ENCODE data around the gene ZNF438.
"Not testable (repeated sequence)": the region's sequence is repeated elsewhere in the genome, so short reads cannot be mapped to it uniquely, and the experiment has no call there.

Gene ZNF438, protein sequence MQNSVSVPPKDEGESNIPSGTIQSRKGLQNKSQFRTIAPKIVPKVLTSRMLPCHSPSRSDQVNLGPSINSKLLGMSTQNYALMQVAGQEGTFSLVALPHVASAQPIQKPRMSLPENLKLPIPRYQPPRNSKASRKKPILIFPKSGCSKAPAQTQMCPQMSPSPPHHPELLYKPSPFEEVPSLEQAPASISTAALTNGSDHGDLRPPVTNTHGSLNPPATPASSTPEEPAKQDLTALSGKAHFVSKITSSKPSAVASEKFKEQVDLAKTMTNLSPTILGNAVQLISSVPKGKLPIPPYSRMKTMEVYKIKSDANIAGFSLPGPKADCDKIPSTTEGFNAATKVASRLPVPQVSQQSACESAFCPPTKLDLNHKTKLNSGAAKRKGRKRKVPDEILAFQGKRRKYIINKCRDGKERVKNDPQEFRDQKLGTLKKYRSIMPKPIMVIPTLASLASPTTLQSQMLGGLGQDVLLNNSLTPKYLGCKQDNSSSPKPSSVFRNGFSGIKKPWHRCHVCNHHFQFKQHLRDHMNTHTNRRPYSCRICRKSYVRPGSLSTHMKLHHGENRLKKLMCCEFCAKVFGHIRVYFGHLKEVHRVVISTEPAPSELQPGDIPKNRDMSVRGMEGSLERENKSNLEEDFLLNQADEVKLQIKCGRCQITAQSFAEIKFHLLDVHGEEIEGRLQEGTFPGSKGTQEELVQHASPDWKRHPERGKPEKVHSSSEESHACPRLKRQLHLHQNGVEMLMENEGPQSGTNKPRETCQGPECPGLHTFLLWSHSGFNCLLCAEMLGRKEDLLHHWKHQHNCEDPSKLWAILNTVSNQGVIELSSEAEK

DNA sequence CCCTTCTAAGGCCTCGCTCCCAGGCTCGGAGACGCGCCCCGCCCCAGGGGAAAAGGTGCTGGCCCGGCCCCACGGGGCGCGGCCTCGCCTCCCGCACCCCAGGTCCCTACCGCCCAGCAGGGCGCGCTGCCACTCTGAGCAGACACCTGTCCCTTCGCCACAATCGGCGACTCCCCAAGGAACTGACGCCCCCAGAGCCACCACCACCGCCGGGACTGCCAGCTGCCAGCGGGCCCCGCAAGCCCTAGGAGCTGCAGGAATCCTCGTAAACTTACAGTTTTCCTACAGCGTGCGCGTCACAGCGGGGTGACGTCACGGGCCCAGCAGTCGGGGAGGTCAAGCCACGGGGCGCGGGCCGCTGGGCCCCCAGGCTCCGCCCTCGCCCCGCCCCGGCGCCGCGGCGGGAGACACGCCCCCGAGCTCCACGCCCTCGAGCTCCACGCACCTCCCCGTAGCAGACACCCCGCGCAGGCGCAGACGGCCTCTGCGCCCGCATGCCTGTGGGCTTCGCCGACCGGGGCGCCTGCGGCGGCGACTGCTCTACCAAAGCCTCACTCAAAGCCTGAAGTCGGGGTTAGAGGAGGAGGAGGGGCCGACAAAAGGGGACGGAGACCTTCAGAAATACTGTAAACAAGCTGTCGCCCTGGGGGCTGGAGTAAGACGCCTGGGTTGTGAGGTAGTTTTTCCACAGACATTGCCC lies at the start of gene ZNF438:
ZNF438 (minus strand) TSS at position 308 of the 700 bp plus-strand sequence. CDS start 154,831 bp downstream, outside the sequence.
- DNase-seq: peak; percentile 88

GRCh38 chr10:31076610-31076988 lies 44.9 kb upstream of the ZNF438 start:
- no peak for DNase-seq

GRCh38 chr10:31075881-31076609 lies 44.4 kb upstream of the ZNF438 start:
- DNase-seq: no peak

GRCh38 chr10:31075434-31075833 lies 43.8 kb upstream of the ZNF438 start:
- DNase-seq: no peak

GRCh38 chr10:31074722-31075086 lies 43.0 kb upstream of the ZNF438 start:
- DNase-seq: no peak

DNA sequence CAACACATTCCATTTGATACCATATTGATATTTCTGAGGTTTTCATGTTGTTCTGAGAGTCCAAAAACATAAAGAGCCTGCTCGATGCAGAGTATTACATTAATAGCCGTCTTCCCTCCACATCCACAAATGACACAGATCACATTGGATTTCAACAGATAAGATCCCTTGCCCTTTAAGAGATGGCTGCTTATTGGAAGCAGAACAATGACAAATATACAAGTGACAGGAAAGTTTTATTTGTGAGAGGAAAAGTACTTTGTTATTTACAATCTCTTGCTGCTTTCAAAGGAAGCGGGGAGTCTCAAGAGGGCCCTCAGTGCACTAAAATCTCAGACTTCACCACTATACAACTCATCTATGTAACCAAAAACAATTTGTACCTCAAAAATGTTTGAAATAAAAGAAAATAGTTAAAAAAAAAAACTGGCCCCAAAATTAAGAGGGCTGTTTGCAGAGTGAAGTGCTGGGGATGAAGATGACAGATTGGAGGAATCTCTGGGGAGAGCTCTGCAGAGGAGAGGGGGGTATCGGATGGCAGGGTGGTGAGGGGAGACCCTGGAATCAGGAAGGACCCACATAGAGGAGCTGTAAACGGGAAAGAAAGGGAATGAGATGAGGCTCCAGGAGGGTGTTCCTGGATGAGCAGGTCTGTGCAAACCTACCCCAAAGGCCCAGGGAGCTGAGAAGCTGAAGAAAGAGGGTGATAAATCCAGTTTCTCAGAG lies 42.5 kb upstream of the ZNF438 start:
- no peak for DNase-seq

GRCh38 chr10:31073211-31073610 lies 41.5 kb upstream of the ZNF438 start:
- no peak for DNase-seq

GRCh38 chr10:31072451-31072850 lies 40.8 kb upstream of the ZNF438 start:
- no peak for DNase-seq

DNA sequence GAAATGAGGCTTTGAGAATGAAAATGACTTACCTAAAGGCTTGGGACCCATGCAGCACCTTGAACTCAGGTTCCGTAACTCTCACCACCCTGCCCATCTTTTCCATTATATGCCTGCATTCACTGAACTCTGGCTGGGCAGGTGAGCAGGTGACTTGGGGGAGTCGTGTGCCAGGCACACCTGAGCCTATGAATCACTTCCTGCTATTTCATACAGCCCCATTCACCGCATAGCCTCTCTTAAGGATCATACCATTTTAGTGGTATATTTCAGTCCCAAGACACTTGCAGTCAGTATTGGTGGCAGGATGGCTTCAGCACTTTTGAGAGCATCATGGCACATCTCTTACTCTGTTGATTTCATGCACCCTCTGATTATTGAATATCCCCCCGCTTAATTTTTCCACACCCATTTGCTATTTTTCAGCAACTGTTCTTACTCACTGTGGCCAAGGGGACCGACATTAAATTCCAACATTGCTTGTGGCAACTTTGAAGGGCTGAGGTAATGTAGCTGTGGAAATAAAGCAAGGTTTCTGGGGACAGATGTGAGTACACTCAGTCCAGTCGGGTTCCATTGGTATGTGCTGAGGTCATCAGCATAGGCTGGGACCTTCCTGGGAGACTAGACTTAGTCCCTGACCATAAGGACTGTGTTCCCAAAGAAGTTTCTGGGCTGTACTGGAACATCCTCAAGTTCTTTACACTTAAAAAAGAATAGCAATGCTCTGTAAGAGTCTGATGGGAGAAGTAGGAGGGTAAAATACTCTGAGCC lies 39.8 kb upstream of the ZNF438 start:
- DNase-seq: no peak

- no peak for DNase-seq
Measured at GRCh38 chr10:31070691-31071090, 39.0 kb upstream of the ZNF438 start.

DNA sequence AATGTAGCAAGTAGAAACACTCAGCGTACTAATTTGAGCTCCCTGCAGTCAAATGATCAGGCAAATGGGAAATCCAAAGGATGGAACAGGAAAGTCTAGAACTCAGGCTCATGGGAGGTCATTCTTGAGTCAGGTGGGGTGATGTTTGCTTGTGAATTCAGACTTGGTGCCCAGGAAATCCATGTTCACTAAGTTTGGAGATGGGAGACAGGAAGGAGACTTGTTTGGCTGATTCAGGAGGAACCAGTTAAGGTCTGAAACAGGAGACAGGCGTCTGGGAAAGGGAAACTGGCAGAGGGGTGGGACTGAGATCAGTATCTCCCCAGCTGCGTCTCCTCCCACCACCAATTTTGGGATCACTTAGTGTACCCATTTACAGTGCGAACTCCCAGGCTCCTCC lies 38.4 kb upstream of the ZNF438 start:
- DNase-seq: no peak

DNA sequence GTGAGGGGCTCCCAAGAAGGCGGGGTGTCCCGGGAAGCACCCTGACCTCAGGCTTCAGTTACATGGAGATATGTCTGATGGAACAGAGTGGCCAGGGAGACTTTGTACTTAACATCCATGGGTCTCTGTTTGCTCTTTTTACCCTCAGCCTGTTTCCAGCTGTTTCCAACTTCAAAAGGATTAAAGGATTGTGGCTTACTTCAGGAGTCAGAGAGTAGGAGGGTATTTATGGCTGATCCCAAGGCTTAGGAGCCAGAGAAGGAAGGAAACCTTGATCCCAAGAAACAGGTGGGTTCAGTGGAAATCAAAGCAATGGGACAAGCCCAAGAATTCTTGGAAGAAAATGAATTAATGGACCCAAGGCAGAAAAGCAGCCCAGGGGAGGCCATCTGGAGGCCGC lies 37.7 kb upstream of the ZNF438 start:
- DNase-seq: no peak

- DNase-seq: no peak
Measured at GRCh38 chr10:31064348-31064747, 32.7 kb upstream of the ZNF438 start.

DNA sequence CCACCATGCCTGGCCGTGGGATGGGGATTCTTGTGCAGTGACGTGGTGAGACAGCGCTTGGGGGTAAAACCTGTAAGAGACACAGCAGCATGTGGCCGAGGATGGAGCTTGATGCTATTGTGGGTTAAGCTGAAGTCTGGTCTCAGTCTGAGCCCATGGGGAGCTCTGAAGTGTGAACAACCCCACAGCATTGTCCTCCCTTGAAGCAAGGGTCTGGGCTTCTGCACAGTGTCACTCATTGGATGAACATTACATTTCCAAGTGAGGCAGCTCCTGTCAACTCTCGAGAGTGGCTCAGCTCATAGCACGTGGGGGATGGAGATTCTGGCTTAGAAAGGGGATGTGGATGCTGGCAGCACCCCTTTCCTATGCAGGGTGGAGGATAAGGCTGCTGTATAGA lies 32.2 kb upstream of the ZNF438 start:
- no peak for DNase-seq

- DNase-seq: no peak
Measured at GRCh38 chr10:31062856-31063255, 31.2 kb upstream of the ZNF438 start.

- no peak for DNase-seq
Measured at GRCh38 chr10:31061941-31062340, 30.3 kb upstream of the ZNF438 start.

DNA sequence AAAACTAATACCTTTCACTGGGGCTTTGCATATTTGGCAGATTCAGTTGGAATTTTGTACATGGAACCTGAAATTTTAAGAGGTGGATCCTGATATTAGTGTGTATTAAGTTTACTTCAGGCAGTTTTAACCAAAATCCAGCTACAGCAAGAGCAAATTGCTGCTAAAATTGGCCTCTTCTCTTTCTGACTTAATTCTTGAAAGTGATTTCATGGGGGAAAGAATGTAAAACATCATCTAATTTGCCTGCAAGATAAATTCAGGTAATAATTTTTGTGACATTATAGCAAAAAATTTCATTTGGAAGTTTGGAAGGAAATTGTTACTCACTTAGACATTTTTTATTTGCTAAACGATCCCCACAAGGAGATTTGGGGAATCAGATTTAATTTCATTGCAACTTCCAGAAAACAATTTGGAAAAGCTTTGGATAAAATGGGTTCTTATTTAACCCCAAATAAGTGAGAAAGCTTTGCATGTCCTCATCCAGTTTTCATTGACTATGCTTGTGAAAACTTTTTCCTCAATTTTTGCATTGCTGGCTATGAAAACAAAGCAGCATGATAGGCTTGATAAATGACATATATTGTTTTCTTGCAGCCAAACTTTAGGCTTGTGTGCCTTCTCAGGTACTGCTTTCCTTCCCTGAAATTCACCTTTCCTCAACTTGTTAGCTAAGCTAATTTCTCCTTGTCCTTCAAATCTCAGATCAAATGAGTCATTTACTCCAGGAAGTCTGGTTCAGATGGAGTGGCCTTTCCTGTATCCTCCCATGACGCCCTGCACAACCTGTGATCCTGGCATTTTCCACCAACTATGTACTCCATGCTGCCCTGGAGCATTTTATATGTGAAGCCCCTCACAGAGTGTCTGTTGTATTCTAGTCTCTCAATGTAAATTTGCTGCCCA lies 27.4 kb upstream of the ZNF438 start:
- no peak for DNase-seq

- not testable (repeated sequence) for DNase-seq
Measured at GRCh38 chr10:31056678-31057077, 25.0 kb upstream of the ZNF438 start.

- DNase-seq: no peak
Measured at GRCh38 chr10:31055573-31056251, 24.0 kb upstream of the ZNF438 start.

- no peak for DNase-seq
Measured at GRCh38 chr10:31051703-31052102, 20.0 kb upstream of the ZNF438 start.
